Right lobe of liver (tissue), 6 donors: ENCODE data around the gene NRSN1. TPM values are rescaled to one million over a fixed set of nuclear protein-coding genes. Genes with fewer than 3 reads are reported as not detected.

Experiments used
- ATAC-seq, 4 donors: fragments of 200-7000 bp; cut with Tn5 transposase; one replicate each; pipeline ENCODE4 v1.9.1; 2020; ENCODE audit warnings: mild to moderate bottlenecking in 4 of 4, moderate library complexity in 4 of 4
- DNase-seq, 3 donors: peaks; one replicate each; pipeline ENCODE4 v3.0.0-alpha.2; 2020
- H3K27ac ChIP-seq, 3 donors: fragments of 200-600 bp; one replicate each; pipeline ENCODE4 v1.8.0; 2022
- H3K27me3 ChIP-seq, 2 donors: fragments of 200-600 bp; one replicate each; pipeline ENCODE4 v1.8.0; 2022
- H3K36me3 ChIP-seq, 4 donors: fragments of 200-600 bp; sonication (generic) in 1 of 4; one replicate each; pipeline versions ENCODE4 v1.5.1 to v1.8.0; 2017 to 2022; ENCODE audit warnings: control low read depth in 1 of 4
- H3K4me1 ChIP-seq, 4 donors: fragments of 200-600 bp; sonication (generic) in 1 of 4; one replicate each; pipeline versions ENCODE4 v1.5.1 to v1.8.0; 2017 to 2022; ENCODE audit warnings: control low read depth in 1 of 4
- H3K4me3 ChIP-seq, 3 donors: fragments of 200-600 bp; one replicate each; pipeline ENCODE4 v1.8.0; 2022
- H3K9me3 ChIP-seq, 4 donors: fragments of 200-600 bp; sonication (generic) in 1 of 4; one replicate each; pipeline versions ENCODE4 v1.5.1 to v1.8.0; 2017 to 2022; ENCODE audit warnings: control low read depth in 1 of 4
- CTCF ChIP-seq, 4 donors: fragments of 200-600 bp in 3 of 4; fragments of 450-650 bp in 1 of 4; IDR thresholded peaks; one replicate each; pipeline versions ENCODE4 v1.5.1 to v1.8.0; 2016 to 2022; ENCODE audit warnings: antibody characterized with exemption in 4 of 4, mild to moderate bottlenecking in 2 of 4
- POLR2A ChIP-seq: fragments of 450-650 bp; IDR thresholded peaks from one replicate; pipeline ENCODE4 v1.6.1; 2017; ENCODE audit warnings: antibody characterized with exemption, mild to moderate bottlenecking
- WGBS: methylation state at CpG from one replicate; pipeline ENCODE4 v1.1.6; 2018; ENCODE audit warnings: low coverage, low lambda C conversion rate; ENCODE audit not compliant: insufficient coverage; ENCODE audit errors: missing lambda C conversion rate; 5-methylcytosine and 5-hydroxymethylcytosine counted together
- intact Hi-C, 2 donors: fragments of 100-400 bp; cut with DNase I; formaldehyde crosslinking; loops; one replicate each; pipeline versions ENCODE4 v1.11.2 to v1.14.1; 2022
- total RNA-seq, 6 experiments: library from RNA; depleted of rRNA in 2 of 6; stranded (reverse); fragments of >200 nt in 2 of 6; fragmentation: NEBNext Ultra II Directional in 3 of 6; extraction: Animal tissue kit (Norgen Biotek cat#: 25700) in 3 of 6; gene quantifications; one replicate each; pipeline versions ENCODE4 v1.1.0 to v1.2.4, GENCODE V29; 2016 to 2023
- donor health status: DM: no; HTN: yes; CAD: no.
- donor health status: DM: no; HTN: no; CAD: no.
- donor health status: DM: no; HTN: no; CAD: no.
- donor health status: DM: no; HTN: yes; CAD: no.
- donor health status: DM: no; HTN: yes; CAD: no.

The NRSN1 gene
- total RNA-seq, 6 experiments from 2014 or later, result not detected

- Histone ChIP-seq H3K27ac (no peak overlapping the region), H3K4me3 (no peak overlapping the region), H3K27me3 (no peaks in the 10 kb centered on the region), H3K4me1 (no peaks in the 10 kb centered on the region), H3K9me3 (no peaks in the 10 kb centered on the region), H3K36me3 (no peaks in the 10 kb centered on the region)
- intact Hi-C loops, result no loop called here
- DNase-seq (no peak), ATAC-seq (no peak)
- TF ChIP-seq CTCF (IDR thresholded peaks at IDR 0.05) (no peak), POLR2A (no peak)
These were observed 62.1 kb downstream of the NRSN1 start for GRCh38 chr6:24187965-24188577.

GRCh38 chr6:24188578-24189080 lies 62.6 kb downstream of the NRSN1 start:
- TF ChIP-seq CTCF (IDR thresholded peaks at IDR 0.05), result no peak
- TF ChIP-seq POLR2A, result no peak
- 50% methylated on average over 8 of the region's 8 CpGs for WGBS
- intact Hi-C loops, result no loop called here
- Histone ChIP-seq H3K9me3 (no peaks in the 10 kb centered on the region), H3K27me3 (no peaks in the 10 kb centered on the region), H3K36me3 (no peaks in the 10 kb centered on the region), H3K27ac (no peak overlapping the region), H3K4me1 (no peaks in the 10 kb centered on the region), H3K4me3 (no peak overlapping the region)
- no peak for DNase-seq
- no peak for ATAC-seq

- no peak for ATAC-seq
- intact Hi-C loops, result no loop called here
- Histone ChIP-seq H3K27ac (no peak overlapping the region), H3K36me3 (no peaks in the 10 kb centered on the region), H3K4me3 (no peak overlapping the region), H3K27me3 (no peaks in the 10 kb centered on the region), H3K4me1 (no peaks in the 10 kb centered on the region), H3K9me3 (no peaks in the 10 kb centered on the region)
- DNase-seq, result no peak
- 0% methylated on average over 1 of the region's 2 CpGs for WGBS
- no peak for TF ChIP-seq CTCF (IDR thresholded peaks at IDR 0.05)
- TF ChIP-seq POLR2A, result no peak
These were observed 65.3 kb downstream of the NRSN1 start for GRCh38 chr6:24191346-24191745.

GRCh38 chr6:24193364-24193763 lies 67.3 kb downstream of the NRSN1 start:
- H3K4me3 ChIP-seq, result no peak overlapping the region
- DNase-seq (no peak), ATAC-seq (peak in 1 of 4 donors; percentile 64)
- no peak overlapping the region for H3K27ac ChIP-seq
- TF ChIP-seq CTCF (IDR thresholded peaks at IDR 0.05) (no peak), POLR2A (no peak)
- no peaks in the 10 kb centered on the region for H3K4me1 ChIP-seq
- no peaks in the 10 kb centered on the region for H3K36me3 ChIP-seq
- H3K9me3 ChIP-seq, result no peaks in the 10 kb centered on the region
- H3K27me3 ChIP-seq, result no peaks in the 10 kb centered on the region
- intact Hi-C loops, result no loop called here
